HEK293T (cell line): ENCODE measurements around the gene CLIP4.

Source experiments
- BHLHE40 ChIP-seq: fragments of 450-650 bp; IDR thresholded peaks from 2 replicates; pipeline ENCODE4 v1.6.1; 2016; ENCODE audit warnings: mild to moderate bottlenecking, moderate library complexity, borderline replicate concordance
- FOXA1 ChIP-seq: fragments of 450-650 bp; IDR thresholded peaks from 2 replicates; pipeline ENCODE4 v1.6.1; 2016; ENCODE audit warnings: mild to moderate bottlenecking
- FOXK2 ChIP-seq: fragments of 450-650 bp; IDR thresholded peaks from 2 replicates; pipeline ENCODE4 v1.6.1; 2016; ENCODE audit warnings: mild to moderate bottlenecking

DNA sequence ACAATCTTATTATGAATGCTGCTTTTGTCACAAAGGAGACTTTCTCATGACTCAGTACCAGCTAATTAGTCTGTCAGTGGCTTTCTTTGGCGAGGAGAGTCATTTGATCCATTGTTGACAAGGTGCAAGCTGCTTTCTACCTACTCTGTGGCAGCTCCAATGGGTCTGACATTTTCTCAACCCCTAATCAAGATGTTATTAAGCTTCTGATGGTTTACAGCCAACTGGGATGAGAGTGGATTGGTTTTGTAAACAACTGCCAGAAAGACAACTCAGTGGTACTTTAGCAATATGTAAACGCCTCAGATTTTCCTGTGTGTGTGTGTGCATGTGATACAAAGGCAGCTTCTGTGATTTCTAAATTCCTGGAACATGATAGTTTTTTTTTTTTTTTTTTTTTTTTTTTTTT, 8.2 kb upstream of the CLIP4 start:
- TF ChIP-seq BHLHE40 (no peak), FOXA1 (no peak), FOXK2 (no peak)
